ENCODE results near the gene DNMT3A.

Gene DNMT3A

DNA sequence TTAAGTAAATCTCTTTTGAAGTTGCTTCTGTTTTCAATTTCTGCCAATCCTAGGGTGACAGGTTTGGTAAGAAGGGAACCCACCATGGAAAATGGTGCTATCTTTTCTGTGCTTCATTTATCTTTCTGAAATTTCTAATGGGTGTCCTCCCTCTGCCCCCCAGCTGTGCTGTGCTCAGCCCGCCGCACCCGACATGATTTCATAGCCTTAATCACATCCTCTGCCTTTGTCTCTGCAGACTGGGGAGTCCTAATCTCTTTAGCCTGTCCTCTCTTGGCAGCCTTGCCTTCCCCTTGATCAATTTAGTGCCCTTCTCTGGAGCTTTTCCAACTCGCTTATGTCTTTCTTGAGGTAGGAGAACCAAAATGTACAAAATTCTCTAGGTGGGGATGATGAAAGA, 49.3 kb downstream of the DNMT3A start:
- TF ChIP-seq BHLHE40 (IDR thresholded peaks at IDR 0.05; ENCODE audit: borderline replicate concordance) (no peak), ZNF384 (IDR thresholded peaks at IDR 0.05) (no peak), LEF1 (IDR thresholded peaks at IDR 0.05; ENCODE audit: borderline replicate concordance) (no peak), SUZ12 (IDR thresholded peaks at IDR 0.05) (no peak), SP1 (IDR thresholded peaks at IDR 0.05) (no peak), FOXK2 (IDR thresholded peaks at IDR 0.05) (no peak), TARDBP (IDR thresholded peaks at IDR 0.05) (no peak), CTBP1 (IDR thresholded peaks at IDR 0.05; ENCODE audit: borderline replicate concordance) (no peak), NFRKB (IDR thresholded peaks at IDR 0.05) (no peak), FOXA1 (IDR thresholded peaks at IDR 0.05) (no peak), FOXM1 (IDR thresholded peaks at IDR 0.05; ENCODE audit: borderline replicate concordance) (no peak), ELF4 (IDR thresholded peaks at IDR 0.05) (no peak), L3MBTL2 (conservative IDR thresholded peaks at IDR 0.05) (no peak), HDGF (IDR thresholded peaks at IDR 0.05; ENCODE audit: borderline replicate concordance) (no peak), ARNT (IDR thresholded peaks at IDR 0.05) (no peak)
- TF ChIP-seq, protein P1, sequence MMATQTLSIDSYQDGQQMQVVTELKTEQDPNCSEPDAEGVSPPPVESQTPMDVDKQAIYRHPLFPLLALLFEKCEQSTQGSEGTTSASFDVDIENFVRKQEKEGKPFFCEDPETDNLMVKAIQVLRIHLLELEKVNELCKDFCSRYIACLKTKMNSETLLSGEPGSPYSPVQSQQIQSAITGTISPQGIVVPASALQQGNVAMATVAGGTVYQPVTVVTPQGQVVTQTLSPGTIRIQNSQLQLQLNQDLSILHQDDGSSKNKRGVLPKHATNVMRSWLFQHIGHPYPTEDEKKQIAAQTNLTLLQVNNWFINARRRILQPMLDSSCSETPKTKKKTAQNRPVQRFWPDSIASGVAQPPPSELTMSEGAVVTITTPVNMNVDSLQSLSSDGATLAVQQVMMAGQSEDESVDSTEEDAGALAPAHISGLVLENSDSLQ (IDR thresholded peaks at IDR 0.05) = no peak
- no peak for DNase-seq (ENCODE audit: extremely low spot score)
- CTCF ChIA-PET = no interaction called here
- POLR2A ChIA-PET = no interaction called here

DNA sequence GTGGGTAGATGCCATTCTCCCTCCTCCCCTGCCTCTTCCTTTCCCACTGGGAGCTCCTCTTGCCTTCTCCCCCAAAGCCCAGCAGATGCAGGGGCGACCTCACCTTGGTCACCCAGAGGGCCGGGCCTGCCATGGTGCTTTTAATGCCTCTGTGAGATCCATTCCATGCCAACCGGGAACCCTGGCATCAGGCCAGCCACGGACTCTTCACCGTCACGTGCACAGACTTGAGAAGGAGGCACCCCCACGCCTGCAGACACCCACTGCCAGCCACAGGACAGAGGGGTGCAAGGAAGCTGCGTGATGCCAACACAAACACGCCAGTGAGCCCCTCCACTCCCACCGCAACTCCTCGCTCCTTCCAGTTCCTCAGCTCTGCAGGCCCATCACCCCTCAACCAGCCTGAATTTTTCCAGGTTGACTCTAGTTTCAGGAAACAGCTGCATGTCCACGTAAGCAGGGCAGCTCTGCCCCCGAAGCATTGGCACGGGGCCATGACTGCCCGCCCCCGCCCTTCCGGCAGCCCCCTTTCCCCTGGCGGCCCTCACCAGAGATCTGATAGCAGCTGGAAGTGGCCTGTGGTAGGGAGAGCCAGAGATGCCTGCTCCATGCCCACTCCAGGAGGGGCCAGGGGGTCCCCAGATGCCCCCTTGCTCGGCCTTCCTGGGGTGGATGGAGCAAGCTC, 50.8 kb downstream of the DNMT3A start:
- TF ChIP-seq CTBP1 (IDR thresholded peaks at IDR 0.05; ENCODE audit: borderline replicate concordance) (no peak), SUZ12 (IDR thresholded peaks at IDR 0.05) (no peak), LEF1 (IDR thresholded peaks at IDR 0.05; ENCODE audit: borderline replicate concordance) (no peak), BHLHE40 (IDR thresholded peaks at IDR 0.05; ENCODE audit: borderline replicate concordance) (no peak), SP1 (IDR thresholded peaks at IDR 0.05) (no peak), FOXK2 (IDR thresholded peaks at IDR 0.05) (no peak), FOXA1 (IDR thresholded peaks at IDR 0.05) (no peak), FOXM1 (IDR thresholded peaks at IDR 0.05; ENCODE audit: borderline replicate concordance) (no peak), ELF4 (IDR thresholded peaks at IDR 0.05) (no peak), ZNF384 (IDR thresholded peaks at IDR 0.05) (no peak), ARNT (IDR thresholded peaks at IDR 0.05) (no peak), HDGF (IDR thresholded peaks at IDR 0.05; ENCODE audit: borderline replicate concordance) (no peak), NFRKB (IDR thresholded peaks at IDR 0.05) (no peak), L3MBTL2 (conservative IDR thresholded peaks at IDR 0.05) (no peak), TARDBP (IDR thresholded peaks at IDR 0.05) (no peak)
- TF ChIP-seq, protein P1 (IDR thresholded peaks at IDR 0.05) = no peak
- ChIA-PET CTCF (interaction anchor here (0.7 kb wide), 1 partner anchor 81 kb away, joined by 3 read pairs; no protein-coding TSS in a partner anchor), POLR2A (no interaction called here)
- DNase-seq (ENCODE audit: extremely low spot score) = no peak

DNA sequence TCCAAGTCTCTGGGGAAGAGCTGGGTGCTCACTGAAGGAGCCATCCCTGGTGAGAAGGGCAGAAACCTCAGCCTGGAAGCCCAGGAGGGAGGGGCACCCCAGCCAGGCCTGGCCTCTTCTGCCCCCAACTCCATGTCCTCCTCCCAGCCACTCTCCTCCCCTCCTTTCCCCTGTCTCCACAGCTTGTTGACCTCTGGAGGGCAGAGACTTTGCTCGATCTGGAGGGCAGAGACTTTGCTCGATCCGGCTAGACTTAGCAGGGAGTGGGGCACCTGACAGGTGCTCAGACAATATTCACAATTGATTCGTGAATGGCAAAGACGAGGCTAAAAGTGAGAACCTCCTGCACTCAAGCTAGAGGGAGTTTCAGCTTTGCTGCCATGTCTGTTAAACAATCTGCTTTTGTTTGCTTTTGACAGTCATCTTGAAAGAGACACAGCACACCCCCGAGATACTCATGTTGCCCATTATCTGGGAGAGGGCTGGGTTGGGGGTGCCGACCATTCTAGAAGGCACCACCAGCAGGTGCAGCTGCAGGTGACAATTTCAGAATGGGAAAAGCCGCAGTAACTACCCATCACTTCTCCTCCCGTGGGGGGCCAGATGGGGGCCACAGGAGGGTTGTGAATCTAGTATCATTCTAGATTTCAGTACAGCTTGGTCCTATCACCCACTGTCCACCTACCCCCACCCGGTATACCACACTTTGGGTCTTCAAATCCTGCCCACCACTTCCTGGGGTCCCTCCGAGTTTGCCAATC, 54.8 kb downstream of the DNMT3A start:
- POLR2A ChIA-PET = no interaction called here
- TF ChIP-seq SUZ12 (IDR thresholded peaks at IDR 0.05) = no peak
- TF ChIP-seq BHLHE40 (IDR thresholded peaks at IDR 0.05; ENCODE audit: borderline replicate concordance) = no peak
- no peak for DNase-seq (ENCODE audit: extremely low spot score)
- CTCF ChIA-PET = no interaction called here

DNA sequence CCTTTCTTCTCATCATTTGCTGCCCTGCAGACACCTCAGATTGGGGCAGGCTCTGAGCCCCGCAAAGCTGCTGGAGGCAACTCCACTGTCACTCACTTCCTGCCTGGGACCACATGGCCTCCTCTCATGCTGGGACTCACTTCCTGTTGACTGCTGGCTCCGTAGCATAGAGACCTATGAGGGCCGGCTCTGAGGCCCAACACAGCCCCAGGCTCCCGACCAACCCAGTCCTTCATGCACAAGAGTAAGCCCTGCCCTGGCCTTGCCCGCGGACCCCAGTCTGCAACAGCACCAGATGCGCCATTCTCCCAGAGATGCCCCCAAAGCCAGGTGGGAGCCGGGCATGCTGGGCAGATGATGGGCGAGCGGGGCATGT, 55.7 kb downstream of the DNMT3A start:
- TF ChIP-seq SP1 (IDR thresholded peaks at IDR 0.05) (no peak), TARDBP (IDR thresholded peaks at IDR 0.05) (no peak), FOXM1 (IDR thresholded peaks at IDR 0.05; ENCODE audit: borderline replicate concordance) (no peak), ZNF384 (IDR thresholded peaks at IDR 0.05) (no peak), NFRKB (IDR thresholded peaks at IDR 0.05) (no peak), BHLHE40 (IDR thresholded peaks at IDR 0.05; ENCODE audit: borderline replicate concordance) (no peak), CTBP1 (IDR thresholded peaks at IDR 0.05; ENCODE audit: borderline replicate concordance) (no peak), FOXA1 (IDR thresholded peaks at IDR 0.05) (no peak), SUZ12 (IDR thresholded peaks at IDR 0.05) (no peak), LEF1 (IDR thresholded peaks at IDR 0.05; ENCODE audit: borderline replicate concordance) (no peak), L3MBTL2 (conservative IDR thresholded peaks at IDR 0.05) (no peak), HDGF (IDR thresholded peaks at IDR 0.05; ENCODE audit: borderline replicate concordance) (no peak), ELF4 (IDR thresholded peaks at IDR 0.05) (no peak)
- TF ChIP-seq, protein P1 (IDR thresholded peaks at IDR 0.05) = no peak
- CTCF ChIA-PET = no interaction called here
- POLR2A ChIA-PET = no interaction called here
- no peak for DNase-seq (ENCODE audit: extremely low spot score)

DNA sequence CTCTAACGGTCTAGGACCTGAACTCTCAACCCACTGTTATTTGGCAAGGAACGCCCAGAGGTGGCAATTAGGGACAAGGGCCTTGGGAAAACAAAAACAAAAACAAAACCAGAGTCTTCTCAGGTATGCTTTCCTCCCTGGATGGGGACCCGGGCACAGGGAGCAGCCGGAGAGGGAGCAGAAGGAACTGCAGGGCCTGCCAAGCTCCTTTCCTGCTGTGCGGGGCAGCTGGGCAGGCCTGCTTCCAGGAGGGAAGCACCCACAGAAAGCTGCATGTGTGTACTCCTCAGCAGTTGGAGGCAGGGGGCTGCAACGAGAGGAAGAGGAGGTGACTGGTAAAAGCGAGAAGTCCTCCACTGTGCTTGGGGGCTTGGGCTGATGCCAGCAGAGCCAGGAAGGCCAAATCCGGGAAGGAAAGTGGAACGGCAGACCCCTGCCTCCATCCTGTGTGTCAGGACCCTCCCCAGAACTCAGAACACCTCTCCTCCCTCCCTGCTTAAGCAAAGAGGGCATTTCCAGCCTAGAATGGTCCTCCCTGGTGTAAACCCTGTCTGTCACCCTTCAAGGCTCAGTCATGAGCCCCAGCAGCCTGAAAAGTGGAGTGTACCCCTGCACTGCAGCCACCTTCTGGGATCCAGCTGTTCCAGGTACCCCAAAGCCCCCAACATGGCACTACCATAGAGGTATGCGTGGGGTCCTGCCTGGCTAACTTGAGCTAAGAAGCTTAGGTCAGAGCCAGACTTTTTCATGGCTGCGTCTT, 56.3 kb downstream of the DNMT3A start:
- ChIA-PET POLR2A (no interaction called here), CTCF (no interaction called here)
- no peak for DNase-seq (ENCODE audit: extremely low spot score)
- TF ChIP-seq ARNT (IDR thresholded peaks at IDR 0.05) = no peak
- TF ChIP-seq TARDBP (IDR thresholded peaks at IDR 0.05) = no peak
- no peak for TF ChIP-seq LEF1 (IDR thresholded peaks at IDR 0.05; ENCODE audit: borderline replicate concordance)
- TF ChIP-seq ZNF384 (IDR thresholded peaks at IDR 0.05) = no peak
- TF ChIP-seq BHLHE40 (IDR thresholded peaks at IDR 0.05; ENCODE audit: borderline replicate concordance) = no peak
- TF ChIP-seq FOXM1 (IDR thresholded peaks at IDR 0.05; ENCODE audit: borderline replicate concordance) = no peak
- TF ChIP-seq SUZ12 (IDR thresholded peaks at IDR 0.05) = no peak
- no peak for TF ChIP-seq HDGF (IDR thresholded peaks at IDR 0.05; ENCODE audit: borderline replicate concordance)
- TF ChIP-seq CTBP1 (IDR thresholded peaks at IDR 0.05; ENCODE audit: borderline replicate concordance) = no peak
- TF ChIP-seq NFRKB (IDR thresholded peaks at IDR 0.05) = no peak
- no peak for TF ChIP-seq SP1 (IDR thresholded peaks at IDR 0.05)
- TF ChIP-seq FOXK2 (IDR thresholded peaks at IDR 0.05) = no peak

Measured in HEK293T (cell line).